Tibial artery (tissue), 4 donors: ENCODE data around the gene SEMA3B.

Experiments used
- DNase-seq, 2 donors: peaks; one replicate each; pipeline ENCODE4 v3.0.0-alpha.2; 2019
- H3K27ac ChIP-seq, 2 donors: fragments of 200-600 bp; sonication (generic) in 1 of 2; 1 replicate in 1 of 2; 2 replicates in 1 of 2; pipeline ENCODE4 v1.5.1; 2018 to 2019; ENCODE audit warnings: mild to moderate bottlenecking in 1 of 2
- H3K27me3 ChIP-seq, 2 donors: fragments of 200-600 bp; sonication (generic) in 1 of 2; one replicate each; pipeline versions ENCODE4 v1.5.1 to v1.6.0; 2016 to 2019
- H3K36me3 ChIP-seq, 3 donors: fragments of 200-600 bp; sonication (generic) in 2 of 3; one replicate each; pipeline ENCODE4 v1.5.1; 2016 to 2019; ENCODE audit warnings: mild to moderate bottlenecking in 2 of 3
- H3K4me1 ChIP-seq, 4 donors: fragments of 200-600 bp; sonication (generic) in 2 of 4; 1 replicate in 3 of 4; 2 replicates in 1 of 4; pipeline ENCODE4 v1.5.1; 2016 to 2019
- H3K4me3 ChIP-seq, 2 donors: fragments of 200-600 bp; sonication (generic) in 1 of 2; 1 replicate in 1 of 2; 2 replicates in 1 of 2; pipeline ENCODE4 v1.5.1; 2018 to 2019; ENCODE audit warnings: mild to moderate bottlenecking in 2 of 2
- H3K9me3 ChIP-seq, 3 donors: fragments of 200-600 bp; sonication (generic) in 1 of 3; one replicate each; pipeline ENCODE4 v1.5.1; 2016 to 2019
- intact Hi-C: fragments of 100-400 bp; cut with DNase I; formaldehyde crosslinking; loops from one replicate; pipeline ENCODE4 v1.15.0; 2023; ENCODE audit warnings: low total_unique reads
- TF ChIP-seq, protein P1 (sequence below), 2 experiments: fragments of 200-600 bp in 1 of 2; fragments of 450-650 bp in 1 of 2; IDR thresholded peaks; one replicate each; pipeline ENCODE4 v1.5.1; 2017 to 2019; ENCODE audit warnings: antibody characterized with exemption in 2 of 2, mild to moderate bottlenecking in 1 of 2, moderate library complexity in 1 of 2

SEMA3B gene

DNA sequence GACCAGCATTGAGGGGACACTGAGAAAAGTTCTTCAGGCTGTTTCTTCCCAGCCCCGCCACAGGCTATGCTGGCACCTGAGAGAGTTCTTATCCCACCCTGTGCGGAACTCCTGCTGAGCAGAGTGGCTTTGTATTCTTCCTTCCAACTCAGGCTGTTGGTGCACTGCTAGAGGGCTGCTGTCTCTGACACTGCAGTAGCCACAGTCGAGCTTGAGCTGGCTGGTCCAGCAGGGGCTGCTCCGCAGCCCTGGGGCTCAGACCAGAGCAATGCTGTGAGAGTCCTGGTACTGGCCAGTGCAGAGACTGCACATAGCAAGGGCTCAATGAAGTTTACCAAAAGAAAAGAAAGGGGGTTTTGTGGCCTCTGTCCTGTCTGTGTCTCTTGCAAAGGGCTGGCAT, 29.3 kb upstream of the SEMA3B start:
- H3K4me1 ChIP-seq = peaks cover 0 to 85% (median 66%) of the 10 kb centered on the region in 4 donors
- H3K27me3 ChIP-seq = no peaks in the 10 kb centered on the region
- peak overlapping the region; percentile 86 to 92 for H3K27ac ChIP-seq
- no peak for DNase-seq
- intact Hi-C loops = loop anchor here (5.0 kb wide), 1 partner anchor 38 kb away; the partner anchor contains the start of gene LSMEM2
- TF ChIP-seq, protein P1, sequence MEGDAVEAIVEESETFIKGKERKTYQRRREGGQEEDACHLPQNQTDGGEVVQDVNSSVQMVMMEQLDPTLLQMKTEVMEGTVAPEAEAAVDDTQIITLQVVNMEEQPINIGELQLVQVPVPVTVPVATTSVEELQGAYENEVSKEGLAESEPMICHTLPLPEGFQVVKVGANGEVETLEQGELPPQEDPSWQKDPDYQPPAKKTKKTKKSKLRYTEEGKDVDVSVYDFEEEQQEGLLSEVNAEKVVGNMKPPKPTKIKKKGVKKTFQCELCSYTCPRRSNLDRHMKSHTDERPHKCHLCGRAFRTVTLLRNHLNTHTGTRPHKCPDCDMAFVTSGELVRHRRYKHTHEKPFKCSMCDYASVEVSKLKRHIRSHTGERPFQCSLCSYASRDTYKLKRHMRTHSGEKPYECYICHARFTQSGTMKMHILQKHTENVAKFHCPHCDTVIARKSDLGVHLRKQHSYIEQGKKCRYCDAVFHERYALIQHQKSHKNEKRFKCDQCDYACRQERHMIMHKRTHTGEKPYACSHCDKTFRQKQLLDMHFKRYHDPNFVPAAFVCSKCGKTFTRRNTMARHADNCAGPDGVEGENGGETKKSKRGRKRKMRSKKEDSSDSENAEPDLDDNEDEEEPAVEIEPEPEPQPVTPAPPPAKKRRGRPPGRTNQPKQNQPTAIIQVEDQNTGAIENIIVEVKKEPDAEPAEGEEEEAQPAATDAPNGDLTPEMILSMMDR (IDR thresholded peaks at IDR 0.05) = no peak
- H3K9me3 ChIP-seq = no peaks in the 10 kb centered on the region
- H3K4me3 ChIP-seq = no peak overlapping the region
- peaks cover 0 to 13% (median 0%) of the 10 kb centered on the region in 3 donors for H3K36me3 ChIP-seq

DNA sequence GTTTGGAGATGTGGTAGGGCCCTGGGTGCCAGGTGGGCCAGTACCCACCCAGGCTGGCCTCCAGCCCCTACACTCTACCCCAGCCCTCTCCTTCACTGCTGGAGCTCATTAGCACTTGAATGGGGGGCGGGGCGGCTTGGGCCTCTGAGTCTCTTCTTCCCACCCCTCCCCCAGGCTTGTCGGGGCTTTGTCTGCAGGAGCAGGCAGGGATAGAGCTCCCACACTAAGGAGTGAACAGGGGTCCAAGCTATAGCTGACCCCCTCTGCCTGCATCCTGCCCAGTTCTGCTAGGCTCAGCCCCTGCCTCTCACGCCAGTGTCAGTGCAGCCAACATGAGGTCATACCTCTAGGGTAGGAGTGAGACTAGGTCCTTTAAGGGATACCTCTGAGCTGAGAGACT, 27.8 kb upstream of the SEMA3B start:
- TF ChIP-seq, protein P1 (IDR thresholded peaks at IDR 0.05) = no peak
- Histone ChIP-seq H3K36me3 (peaks cover 0 to 13% (median 0%) of the 10 kb centered on the region in 3 donors), H3K9me3 (no peaks in the 10 kb centered on the region), H3K4me3 (no peak overlapping the region), H3K27ac (peak overlapping the region; percentile 67 to 86), H3K4me1 (peaks cover 0 to 93% (median 76%) of the 10 kb centered on the region in 4 donors), H3K27me3 (no peaks in the 10 kb centered on the region)
- intact Hi-C loops = loop anchor here (5.0 kb wide), 1 partner anchor 36 kb away; the partner anchor contains the start of gene LSMEM2
- DNase-seq = no peak

DNA sequence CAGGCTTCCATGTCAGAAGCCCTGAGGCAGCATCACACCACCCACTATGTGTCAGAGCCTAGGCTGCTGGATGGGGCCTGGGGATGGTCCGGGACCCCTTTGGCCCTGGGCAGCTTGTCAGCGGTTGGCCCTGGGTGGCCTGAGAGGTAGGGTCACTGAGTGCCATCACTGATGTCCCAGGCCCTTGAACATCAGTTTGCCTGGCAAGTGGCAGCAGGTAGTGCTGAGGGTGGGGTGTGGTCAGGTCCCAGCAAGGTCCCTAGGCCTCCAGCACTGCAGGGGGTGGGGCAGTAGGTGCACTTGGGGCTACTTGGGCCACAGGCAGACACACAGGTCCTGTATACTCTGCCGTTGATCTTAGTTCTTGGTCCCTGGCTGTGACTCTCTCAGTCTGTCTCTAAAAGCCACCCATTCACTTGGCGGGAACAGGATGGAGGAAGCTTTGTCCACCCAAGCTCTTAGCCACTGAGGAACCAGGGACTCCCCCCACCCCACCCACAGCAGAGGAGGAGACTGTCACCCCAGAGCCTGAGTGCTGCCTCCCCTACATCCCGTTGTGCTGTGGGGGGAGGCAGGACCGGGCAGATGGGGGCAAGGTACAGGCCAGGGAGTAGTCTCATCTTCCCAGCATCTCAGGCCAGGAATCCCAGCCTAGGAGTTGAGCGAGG, 27.1 kb upstream of the SEMA3B start:
- Histone ChIP-seq H3K4me3 (no peak overlapping the region), H3K27ac (peak overlapping the region; percentile 67 to 86), H3K4me1 (peaks cover 0 to 97% (median 83%) of the 10 kb centered on the region in 4 donors), H3K36me3 (peaks cover 0 to 13% (median 0%) of the 10 kb centered on the region in 3 donors), H3K9me3 (no peaks in the 10 kb centered on the region), H3K27me3 (no peaks in the 10 kb centered on the region)
- TF ChIP-seq, protein P1 (IDR thresholded peaks at IDR 0.05) = no peak
- DNase-seq = no peak
- intact Hi-C loops = loop anchor here (5.0 kb wide), 1 partner anchor 35 kb away; the partner anchor contains the start of gene LSMEM2

DNA sequence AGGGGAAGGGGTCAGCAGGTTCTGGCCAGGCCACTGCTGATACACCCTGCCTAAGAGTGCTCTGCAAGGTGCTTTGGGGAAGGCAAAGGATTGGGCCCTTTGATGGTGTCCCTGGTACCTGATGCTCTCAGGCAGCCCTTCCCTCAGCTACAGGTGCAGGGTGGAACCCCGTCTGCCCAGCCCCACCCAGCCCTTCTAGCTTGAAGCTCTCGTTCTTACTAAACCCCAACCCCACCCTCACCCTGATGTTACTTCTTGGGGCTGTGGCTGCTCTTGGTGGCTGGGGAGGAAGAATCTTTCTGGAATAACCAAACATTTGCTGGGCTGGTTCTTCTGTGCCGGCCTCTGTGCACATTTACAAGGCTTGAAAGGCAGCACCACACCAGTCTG, 26.6 kb upstream of the SEMA3B start:
- peaks cover 0 to 13% (median 0%) of the 10 kb centered on the region in 3 donors for H3K36me3 ChIP-seq
- no peak for DNase-seq
- peak overlapping the region; percentile 67 to 86 for H3K27ac ChIP-seq
- H3K4me1 ChIP-seq = peaks cover 0 to 97% (median 88%) of the 10 kb centered on the region in 4 donors
- H3K27me3 ChIP-seq = no peaks in the 10 kb centered on the region
- intact Hi-C loops = loop anchor here (5.0 kb wide), 1 partner anchor 35 kb away; the partner anchor contains the start of gene LSMEM2
- no peak overlapping the region for H3K4me3 ChIP-seq
- TF ChIP-seq, protein P1 (IDR thresholded peaks at IDR 0.05) = no peak
- H3K9me3 ChIP-seq = no peaks in the 10 kb centered on the region

DNA sequence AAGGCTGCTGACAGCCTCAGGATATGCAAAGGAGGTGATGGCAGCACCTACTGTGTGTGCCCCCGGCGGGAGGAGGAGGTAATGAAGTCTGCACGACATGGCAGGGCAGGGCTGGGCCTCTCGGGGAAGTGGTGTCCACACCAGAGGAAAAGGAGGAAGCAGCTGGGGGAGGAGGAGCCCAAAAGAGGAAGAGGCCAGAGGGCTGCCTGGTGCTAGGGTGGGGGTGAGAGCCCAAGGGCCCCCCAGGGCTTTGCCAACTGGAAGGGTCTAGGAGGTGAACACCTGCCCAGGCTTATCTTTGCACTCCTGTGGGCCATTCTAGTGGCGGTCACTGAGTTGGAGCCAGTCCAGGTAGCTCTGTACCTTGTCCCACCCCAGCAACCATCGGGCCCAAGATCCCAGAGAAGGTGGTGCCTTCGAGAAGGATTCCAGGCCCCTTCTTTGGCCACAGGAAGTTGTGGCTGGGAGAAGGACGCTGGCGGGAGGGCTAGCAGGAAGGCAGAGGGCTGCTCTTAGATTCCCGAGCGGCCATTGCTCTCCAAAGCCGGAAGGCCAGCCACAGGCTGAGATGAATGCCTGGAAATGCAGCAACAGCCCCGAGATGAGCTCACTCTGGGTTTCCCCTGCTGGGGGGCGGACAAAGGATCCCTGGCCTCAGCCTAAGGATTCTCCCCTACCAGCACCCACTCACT, 25.9 kb upstream of the SEMA3B start:
- peak overlapping the region in 1 of 2 donors; percentile 11 for H3K4me3 ChIP-seq
- TF ChIP-seq, protein P1 (IDR thresholded peaks at IDR 0.05) = no peak
- H3K27me3 ChIP-seq = no peaks in the 10 kb centered on the region
- DNase-seq = peak; percentile 74 to 83
- peak overlapping the region; percentile 67 to 86 for H3K27ac ChIP-seq
- H3K4me1 ChIP-seq = peaks cover 0 to 99% (median 92%) of the 10 kb centered on the region in 4 donors
- intact Hi-C loops = loop anchor here (5.0 kb wide), 1 partner anchor 34 kb away; the partner anchor contains the start of gene LSMEM2
- no peaks in the 10 kb centered on the region for H3K9me3 ChIP-seq
- peaks cover 0 to 13% (median 0%) of the 10 kb centered on the region in 3 donors for H3K36me3 ChIP-seq
